ENCODE measurements around the gene USH2A.

DNA sequence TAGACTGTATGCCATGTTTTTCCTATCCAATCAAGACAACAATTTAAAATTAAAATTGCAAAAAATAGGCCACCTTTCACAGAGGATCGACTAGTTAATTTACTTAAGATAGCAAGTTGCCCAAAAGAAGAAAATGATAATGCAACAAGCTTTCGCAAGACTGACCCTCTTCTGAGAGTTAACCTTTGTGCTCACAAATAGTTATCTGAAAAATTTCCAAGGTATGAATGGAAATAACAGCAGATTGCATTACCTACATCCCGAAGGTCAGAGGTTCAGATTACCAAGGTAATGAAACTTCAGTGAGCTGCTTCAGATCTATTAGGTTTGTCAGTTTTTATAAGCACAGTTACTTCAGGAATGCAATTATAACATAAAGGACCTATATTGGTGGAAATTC lies 558.2 kb downstream of the USH2A start:
- TF ChIP-seq, protein P1, sequence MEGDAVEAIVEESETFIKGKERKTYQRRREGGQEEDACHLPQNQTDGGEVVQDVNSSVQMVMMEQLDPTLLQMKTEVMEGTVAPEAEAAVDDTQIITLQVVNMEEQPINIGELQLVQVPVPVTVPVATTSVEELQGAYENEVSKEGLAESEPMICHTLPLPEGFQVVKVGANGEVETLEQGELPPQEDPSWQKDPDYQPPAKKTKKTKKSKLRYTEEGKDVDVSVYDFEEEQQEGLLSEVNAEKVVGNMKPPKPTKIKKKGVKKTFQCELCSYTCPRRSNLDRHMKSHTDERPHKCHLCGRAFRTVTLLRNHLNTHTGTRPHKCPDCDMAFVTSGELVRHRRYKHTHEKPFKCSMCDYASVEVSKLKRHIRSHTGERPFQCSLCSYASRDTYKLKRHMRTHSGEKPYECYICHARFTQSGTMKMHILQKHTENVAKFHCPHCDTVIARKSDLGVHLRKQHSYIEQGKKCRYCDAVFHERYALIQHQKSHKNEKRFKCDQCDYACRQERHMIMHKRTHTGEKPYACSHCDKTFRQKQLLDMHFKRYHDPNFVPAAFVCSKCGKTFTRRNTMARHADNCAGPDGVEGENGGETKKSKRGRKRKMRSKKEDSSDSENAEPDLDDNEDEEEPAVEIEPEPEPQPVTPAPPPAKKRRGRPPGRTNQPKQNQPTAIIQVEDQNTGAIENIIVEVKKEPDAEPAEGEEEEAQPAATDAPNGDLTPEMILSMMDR (IDR thresholded peaks at IDR 0.05), result no peak
- no peak for TF ChIP-seq EZH2 (IDR thresholded peaks at IDR 0.05)
